NCI-H526 treated with DMSO at 0.1 percent for 48 hours (cell line): ENCODE measurements around the gene MORC2.

ENCODE experiments used
- DNase-seq: peaks from one replicate; lab custom pipeline; 2025; lab: John Stamatoyannopoulos, UW

The MORC2 gene

DNA sequence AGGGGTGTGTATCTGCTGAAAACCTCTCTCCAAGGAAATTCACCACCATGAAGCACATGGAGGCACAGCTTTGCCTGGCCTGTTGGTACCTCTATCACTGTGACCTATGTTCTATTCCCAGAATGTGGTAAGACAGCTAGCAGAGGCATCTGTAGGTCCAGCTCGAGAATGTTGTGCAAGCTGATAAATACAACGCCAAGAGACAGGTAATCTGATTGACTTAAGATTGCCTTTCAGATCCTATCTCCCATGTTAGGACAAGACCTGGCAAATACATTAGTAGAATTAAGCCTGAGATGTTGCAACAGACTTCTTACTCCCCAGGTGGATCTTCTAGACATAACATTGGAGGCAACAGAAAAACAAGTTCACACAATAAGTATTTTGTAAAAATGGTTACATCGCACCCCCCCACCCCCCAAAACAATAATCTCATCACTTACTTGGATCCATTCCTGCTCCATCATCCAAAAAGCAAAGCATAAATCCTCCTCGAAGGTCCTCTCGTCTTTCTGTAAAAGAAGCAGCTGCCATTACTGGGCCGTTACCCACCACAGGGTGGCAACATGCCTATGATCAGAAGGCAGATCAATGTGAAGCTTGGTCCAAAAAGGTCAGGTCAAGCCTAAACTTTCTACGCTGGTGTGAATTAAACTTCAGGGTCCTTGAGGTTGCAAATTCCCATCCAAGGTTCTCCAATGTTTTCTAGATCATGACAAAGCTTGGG, 18.5 kb downstream of the MORC2 start:
- no peak for DNase-seq

GRCh38 chr22:30948930-30949342, 19.6 kb downstream of the MORC2 start:
- no peak for DNase-seq

- peak; percentile 19 for DNase-seq
Measured at GRCh38 chr22:30947816-30948454, 20.6 kb downstream of the MORC2 start.

- DNase-seq = peak; percentile 74
Measured at GRCh38 chr22:30947173-30947815, 21.3 kb downstream of the MORC2 start.

GRCh38 chr22:30946354-30946753, 22.2 kb downstream of the MORC2 start:
- DNase-seq = no peak

DNA sequence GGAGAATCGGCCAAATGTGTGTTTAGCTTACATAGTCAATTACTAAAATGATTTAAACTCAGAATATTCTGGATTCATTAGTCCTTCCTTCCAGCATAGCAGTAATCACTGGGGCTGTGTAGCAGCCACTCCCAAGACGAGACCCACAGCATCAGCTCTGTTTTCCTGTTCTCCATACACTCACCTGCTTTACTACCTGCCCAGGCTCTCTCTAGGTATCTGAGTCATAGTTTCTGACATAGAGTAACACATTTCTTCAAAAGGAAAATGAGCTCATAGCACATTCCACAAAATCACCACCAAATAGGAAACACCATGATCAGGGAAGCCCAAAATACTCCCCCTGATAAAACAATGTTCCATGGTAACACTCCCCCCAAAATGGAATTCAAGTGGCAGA, 22.9 kb downstream of the MORC2 start:
- no peak for DNase-seq

DNA sequence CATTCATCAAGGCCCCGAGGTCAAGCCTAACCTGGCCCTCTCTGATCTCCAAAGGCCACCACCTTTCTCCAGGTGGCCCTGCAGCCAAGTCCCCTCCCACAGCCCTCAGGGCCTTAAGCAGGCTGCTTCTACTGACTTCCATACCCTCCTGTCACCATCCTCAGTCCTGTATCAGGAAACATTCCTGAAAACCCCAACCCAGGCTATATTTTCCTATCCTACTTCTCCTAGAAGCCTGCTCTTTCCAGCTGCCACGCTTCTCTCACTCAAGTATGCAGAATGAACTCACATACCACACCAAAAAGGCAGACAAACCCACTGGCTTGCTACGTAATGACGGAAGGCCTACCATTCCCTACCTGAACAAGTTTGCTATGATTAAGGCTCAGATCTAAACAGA, 23.6 kb downstream of the MORC2 start:
- no peak for DNase-seq

DNA sequence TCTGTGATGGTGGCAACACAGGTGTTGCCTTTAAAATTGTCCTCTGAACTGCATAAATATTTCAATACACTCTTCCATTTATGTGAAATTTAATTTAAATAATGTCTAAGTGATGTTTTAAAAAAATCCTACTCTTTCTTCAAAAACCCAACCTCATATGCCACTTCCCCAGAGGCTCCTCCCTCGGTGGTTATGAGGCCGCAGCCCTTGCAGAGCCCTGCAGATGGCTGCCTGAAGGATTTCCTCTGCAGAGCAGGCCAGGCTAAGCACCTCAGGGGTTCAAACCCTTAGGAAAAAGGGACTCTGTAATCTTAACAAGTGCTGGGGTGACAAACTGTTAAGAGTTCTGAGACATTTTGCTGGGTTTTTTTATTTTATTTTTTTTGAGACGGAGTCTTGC, 25.2 kb downstream of the MORC2 start:
- DNase-seq = no peak

- no peak for DNase-seq
Measured at GRCh38 chr22:30941363-30941740, 27.2 kb downstream of the MORC2 start.

DNA sequence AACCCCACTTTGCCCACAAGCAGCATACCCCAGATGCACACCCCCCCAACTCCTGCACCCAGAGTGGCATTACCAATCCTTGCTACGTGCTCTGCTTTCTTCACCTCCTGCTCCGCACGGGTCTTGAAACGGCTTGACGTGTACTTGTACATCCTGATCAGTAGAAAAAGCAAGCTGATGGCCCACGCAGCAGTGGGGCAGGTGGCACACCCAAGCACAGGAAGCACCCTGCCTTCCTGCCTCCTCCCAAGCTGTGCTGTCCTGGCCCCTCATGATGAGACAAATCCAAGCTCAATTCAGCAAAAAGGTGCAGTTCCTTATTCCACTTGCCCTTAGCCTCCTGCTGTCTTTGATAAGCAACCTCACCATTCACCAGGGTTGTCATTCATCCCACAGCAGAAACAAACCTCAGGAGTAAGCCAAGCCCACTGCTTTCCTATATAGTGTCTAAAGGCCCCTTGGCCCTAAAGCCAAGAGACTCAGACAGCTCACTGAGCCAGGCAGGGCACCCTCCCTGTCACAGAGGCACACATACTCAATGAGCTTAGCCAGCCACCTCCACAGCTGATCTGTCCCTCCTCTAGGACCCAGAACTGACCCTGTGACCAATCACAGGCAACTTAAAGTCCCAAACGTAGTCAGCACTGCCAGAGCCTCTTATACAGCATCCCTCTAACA, 27.8 kb downstream of the MORC2 start:
- no peak for DNase-seq

DNA sequence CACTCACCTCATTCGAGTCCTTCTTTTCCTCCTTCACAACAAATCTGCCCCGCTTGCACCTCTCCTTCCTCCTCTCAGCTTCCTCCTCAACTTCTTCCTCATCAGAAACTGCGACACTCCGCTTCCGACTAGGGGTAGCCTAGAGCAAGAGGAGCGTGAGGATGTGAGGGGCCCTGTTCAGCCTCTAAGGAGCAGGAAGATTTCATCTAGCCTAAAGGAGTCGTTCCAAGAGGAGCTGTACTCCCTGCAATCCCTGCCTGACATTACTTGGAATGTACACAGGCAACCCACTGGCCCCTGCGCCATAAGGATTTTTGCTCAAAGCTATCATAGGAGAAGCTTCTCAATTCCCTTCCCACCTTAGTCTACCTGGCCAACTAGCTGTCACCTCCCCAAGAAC, 34.5 kb downstream of the MORC2 start:
- DNase-seq = no peak

DNA sequence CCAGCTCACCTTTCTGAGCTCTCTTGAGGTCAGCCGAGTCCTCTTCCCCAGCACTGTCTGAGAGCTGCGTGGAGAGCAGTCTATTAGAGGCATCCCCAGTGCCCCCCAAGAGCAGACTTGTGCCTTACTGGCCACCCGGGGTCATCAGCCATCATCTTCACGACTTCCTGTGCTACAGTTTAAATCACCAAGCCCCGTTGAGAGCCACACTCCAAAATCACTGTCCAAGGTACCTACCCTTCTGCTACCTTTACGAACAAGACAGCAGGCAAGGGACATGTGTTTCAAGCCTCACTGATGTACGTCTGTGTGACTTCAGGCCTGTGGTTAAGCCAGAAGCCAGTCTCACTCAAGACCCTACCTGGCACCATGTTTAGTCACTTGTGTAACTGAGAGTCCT, 35.1 kb downstream of the MORC2 start:
- no peak for DNase-seq

- DNase-seq = no peak
Measured at GRCh38 chr22:30932661-30933060, 35.9 kb downstream of the MORC2 start.

GRCh38 chr22:30931541-30932300, 36.9 kb downstream of the MORC2 start:
- DNase-seq = no peak

DNA sequence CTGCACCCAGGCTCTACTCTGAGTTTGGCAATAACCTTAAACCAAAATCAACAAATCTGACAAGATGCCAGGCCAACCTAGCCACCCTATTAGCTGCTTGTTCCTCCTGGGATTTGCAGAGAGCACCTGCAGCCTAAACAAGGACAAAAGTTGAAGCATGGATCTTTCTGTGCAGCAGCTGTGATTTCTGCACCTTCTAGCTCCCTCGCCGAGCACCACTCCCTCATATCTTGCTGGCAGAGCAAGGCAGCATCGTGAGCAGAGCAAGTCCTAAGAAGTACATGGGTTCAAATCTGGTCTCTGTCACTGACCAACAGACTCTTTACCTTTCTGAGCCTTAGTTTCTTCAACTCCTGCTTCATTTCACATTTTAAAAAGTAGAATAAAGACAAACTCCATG, 38.3 kb downstream of the MORC2 start:
- no peak for DNase-seq

DNA sequence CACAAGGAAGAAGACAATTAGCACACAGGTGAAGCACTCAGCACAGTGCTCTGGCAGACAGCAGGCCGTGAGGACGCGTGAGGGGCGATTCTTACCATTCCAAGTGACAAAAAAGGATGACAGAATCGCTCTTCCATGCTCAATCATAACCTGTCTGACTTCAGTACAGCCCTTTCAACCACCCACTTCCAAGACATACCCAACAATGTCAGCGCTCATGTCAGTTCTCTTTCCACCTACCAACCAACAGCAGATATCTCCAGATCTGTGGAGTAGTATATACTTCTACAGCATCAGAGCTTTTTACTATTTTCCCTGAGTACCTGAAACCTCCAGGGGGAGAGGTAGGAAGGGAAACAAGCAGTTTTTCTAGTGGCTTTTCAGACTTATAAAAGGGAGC, 40.2 kb downstream of the MORC2 start:
- no peak for DNase-seq

DNA sequence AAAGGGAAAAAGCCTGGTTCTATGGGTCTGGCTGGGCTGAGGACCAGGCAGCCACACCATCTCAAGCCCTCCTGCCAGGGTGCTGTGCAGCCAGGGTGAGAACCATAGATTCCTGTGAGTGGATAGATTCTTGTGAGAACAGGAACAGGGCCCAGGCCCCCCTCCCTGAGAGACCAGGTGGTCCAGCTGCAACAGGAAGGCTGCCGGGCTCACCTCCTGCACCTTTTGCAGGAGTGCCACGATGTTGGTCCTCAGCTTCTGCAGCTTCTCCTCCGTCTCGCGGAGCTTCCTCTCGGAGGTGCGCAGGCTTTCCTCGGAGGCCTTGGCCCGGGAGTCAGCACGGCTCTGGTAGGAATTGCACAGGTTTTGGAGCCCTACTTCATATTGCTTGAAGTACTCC, 40.8 kb downstream of the MORC2 start:
- no peak for DNase-seq

DNA sequence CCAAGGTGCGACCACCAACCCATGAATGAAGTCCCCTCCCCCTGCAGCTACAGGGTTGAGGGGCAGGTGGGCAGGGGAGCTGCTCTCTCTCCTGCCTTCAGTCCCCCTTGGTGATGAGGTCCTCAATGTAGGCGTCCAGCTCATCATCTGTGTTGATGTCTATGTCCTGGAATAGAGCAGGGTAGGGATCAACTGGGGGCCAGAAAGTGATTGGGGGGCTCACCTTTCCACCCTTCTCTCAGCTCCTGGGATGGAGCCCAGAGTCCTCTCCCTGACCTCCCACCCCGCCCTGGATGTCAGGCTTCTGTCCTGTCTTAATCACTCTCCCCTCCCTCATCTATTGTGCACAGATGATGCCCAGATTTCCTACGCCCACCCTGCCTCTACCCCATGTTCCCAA, 41.9 kb downstream of the MORC2 start:
- DNase-seq = no peak

- DNase-seq = no peak
Measured at GRCh38 chr22:30925667-30926066, 42.9 kb downstream of the MORC2 start.

DNA sequence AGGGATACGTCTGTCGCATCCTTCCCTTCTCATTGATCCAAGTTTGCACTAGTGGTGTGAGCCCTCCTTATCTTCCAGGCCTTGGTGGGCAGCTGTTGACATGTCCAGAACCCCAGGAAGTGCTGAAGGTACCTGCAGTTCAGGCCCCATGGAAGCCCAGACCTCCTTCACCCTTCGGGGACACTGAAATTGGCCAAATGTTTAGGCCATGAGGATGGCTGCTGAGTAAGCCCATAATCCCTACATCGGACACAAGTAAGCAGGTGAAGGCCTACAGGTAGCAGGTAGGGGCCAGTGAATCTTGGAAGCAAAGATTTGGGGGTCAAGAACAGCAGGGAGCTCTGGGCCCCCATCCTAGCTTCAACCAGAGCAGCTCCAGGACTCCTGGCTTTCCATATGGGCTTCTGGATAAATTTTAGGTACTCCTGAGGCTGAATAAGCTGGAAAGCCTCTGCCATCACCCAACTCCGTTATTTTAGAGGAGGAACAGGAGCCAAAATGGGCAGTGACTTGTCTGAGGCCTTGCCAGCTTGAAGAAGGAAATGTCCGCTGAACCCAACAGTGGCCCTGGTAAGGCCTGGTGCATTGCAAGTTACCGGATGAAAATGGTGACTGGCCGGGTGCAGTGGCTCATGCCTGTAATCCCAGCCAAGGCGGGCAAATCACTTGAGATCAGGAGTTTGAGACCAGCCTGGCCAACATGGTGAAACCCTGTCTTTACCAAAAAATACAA, 45.2 kb downstream of the MORC2 start:
- DNase-seq = no peak

DNA sequence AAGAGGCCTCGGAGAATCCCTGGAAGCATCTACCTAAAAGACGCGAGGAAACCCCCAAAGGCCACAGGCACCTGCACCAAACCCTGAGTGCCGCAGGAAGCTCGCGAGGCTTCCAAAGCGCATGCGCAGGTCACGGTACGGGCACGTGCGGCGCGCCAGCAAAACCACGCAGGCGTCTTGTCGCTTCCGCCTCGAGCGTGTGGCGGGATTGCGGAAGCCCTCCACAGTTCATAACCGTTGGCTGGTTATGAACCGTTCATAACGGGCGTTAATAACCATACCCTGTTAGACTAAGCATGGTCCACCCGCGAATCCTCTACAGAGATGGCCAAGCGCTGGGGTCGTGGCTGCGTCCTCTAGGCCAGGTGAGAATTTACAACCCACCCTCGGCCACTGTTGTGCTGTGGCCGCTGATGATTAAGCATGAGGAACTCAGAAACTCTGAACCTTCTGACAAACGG, 46.4 kb downstream of the MORC2 start:
- peak; percentile 31 for DNase-seq
